GM21619 (cell line): ENCODE data around the gene ZNF609.
"Not testable (repeated sequence)": the region's sequence is repeated elsewhere in the genome, so short reads cannot be mapped to it uniquely, and the experiment has no call there.

Experiments used
- ATAC-seq: cut with Tn5 transposase; IDR thresholded peaks from one replicate; pipeline ENCODE4 v1.9.1; 2021; ENCODE audit not compliant: unreplicated experiment

The ZNF609 gene

GRCh38 chr15:64618540-64618939 is 158.2 kb downstream of the ZNF609 start:
- ATAC-seq, result no peak

GRCh38 chr15:64619880-64620839 is 159.8 kb downstream of the ZNF609 start:
- ATAC-seq, result no peak

- ATAC-seq, result no peak
These were observed 160.7 kb downstream of the ZNF609 start for GRCh38 chr15:64621056-64621455.

- peak; percentile 77 for ATAC-seq
These were observed 162.3 kb downstream of the ZNF609 start for GRCh38 chr15:64622410-64623260.

- ATAC-seq, result peak; percentile 30
These were observed 163.1 kb downstream of the ZNF609 start for GRCh38 chr15:64623347-64623996.

GRCh38 chr15:64624242-64624641 is 163.9 kb downstream of the ZNF609 start:
- ATAC-seq, result no peak

- no peak for ATAC-seq
These were observed 168.7 kb downstream of the ZNF609 start for GRCh38 chr15:64629063-64629462.

- ATAC-seq, result no peak
These were observed 170.2 kb downstream of the ZNF609 start for GRCh38 chr15:64630396-64631107.

GRCh38 chr15:64632639-64633038 is 172.3 kb downstream of the ZNF609 start:
- not testable (repeated sequence) for ATAC-seq

- no peak for ATAC-seq
These were observed 173.0 kb downstream of the ZNF609 start for GRCh38 chr15:64633332-64633731.

GRCh38 chr15:64634027-64634426 is 173.6 kb downstream of the ZNF609 start:
- ATAC-seq, result peak; percentile 79

GRCh38 chr15:64634576-64635498 is 174.5 kb downstream of the ZNF609 start:
- ATAC-seq, result peak; percentile 57

- no peak for ATAC-seq
These were observed 175.4 kb downstream of the ZNF609 start for GRCh38 chr15:64635499-64636495.

GRCh38 chr15:64636556-64636955 is 176.2 kb downstream of the ZNF609 start:
- ATAC-seq, result no peak

GRCh38 chr15:64637412-64637811 is 177.0 kb downstream of the ZNF609 start:
- ATAC-seq, result no peak

GRCh38 chr15:64639744-64640143 is 179.4 kb downstream of the ZNF609 start:
- not testable (repeated sequence) for ATAC-seq

GRCh38 chr15:64640146-64640871 is 179.9 kb downstream of the ZNF609 start:
- ATAC-seq, result no peak

- no peak for ATAC-seq
These were observed 182.5 kb downstream of the ZNF609 start for GRCh38 chr15:64642875-64643274.
